ENCODE measurements around the gene TCAP. TPM values are rescaled to one million over a fixed set of nuclear protein-coding genes. Genes with fewer than 3 reads are reported as not detected.

Gene TCAP
- total and polyA plus RNA-seq, 2 experiments from 2014 or later: 0.61 to 2.1 TPM

DNA sequence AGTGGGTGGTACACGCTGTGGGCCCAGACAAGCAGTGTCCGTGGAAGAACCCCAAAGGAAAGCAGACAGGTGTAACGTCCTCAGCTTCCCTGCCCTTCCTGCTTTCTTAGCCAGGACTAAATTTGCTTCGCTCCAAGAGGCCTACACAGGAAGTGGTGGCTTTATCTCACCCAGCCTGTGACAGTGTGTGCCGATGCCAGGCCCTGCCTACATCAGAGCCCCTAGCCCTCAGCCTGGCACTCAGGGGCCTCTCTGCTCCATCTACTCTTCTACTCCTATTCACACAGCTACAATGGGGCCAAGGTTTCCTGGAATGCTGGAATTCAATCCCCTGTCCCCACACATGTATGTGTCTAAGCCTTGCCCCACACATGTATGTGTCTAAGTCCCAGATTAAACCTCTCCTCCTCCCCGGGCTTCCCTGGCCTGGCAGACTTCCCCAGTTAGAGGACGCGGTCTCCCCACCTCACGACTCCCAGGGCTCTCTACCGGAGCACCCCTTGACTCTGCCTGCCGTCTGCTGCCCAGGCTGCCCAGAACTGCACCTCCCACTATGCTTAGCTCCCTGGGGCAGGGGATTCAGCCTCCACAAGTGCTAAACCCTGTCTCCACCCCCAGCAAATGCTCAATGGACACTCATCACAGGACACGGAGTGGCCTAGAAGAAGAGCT is 14.5 kb downstream of the TCAP start:
- ATAC-seq: no peak
- Mint-ChIP-seq H3K4me1 (peaks cover 32% of the 10 kb centered on the region), H3K27ac (peak overlapping the region; percentile 27; the same call in 1 of the 2 replicates), H3K4me3 (no peak overlapping the region), H3K9me3 (no peaks in the 10 kb centered on the region), H3K36me3 (ENCODE audit: low read depth) (peaks cover 34% of the 10 kb centered on the region), H3K27me3 (ENCODE audit: insufficient read depth, low read depth, poor library complexity) (peaks cover 21% of the 10 kb centered on the region)
- Histone ChIP-seq H3K79me2 (replicated peaks; ENCODE audit: insufficient read depth) (no peaks in the 10 kb centered on the region), H3K4me3 (no peak overlapping the region), H4K20me1 (replicated peaks; ENCODE audit: insufficient read depth) (no peaks in the 10 kb centered on the region), H3F3A (replicated peaks; ENCODE audit: low read depth) (no peaks in the 10 kb centered on the region), H3K9me2 (ENCODE audit: insufficient read depth) (no peaks in the 10 kb centered on the region), H3K27me3 (ENCODE audit: insufficient read depth) (no peaks in the 10 kb centered on the region), H3K4me2 (no peak overlapping the region), H3K4me1 (ENCODE audit: insufficient read depth) (0 out of 2 replicates have a peak, but pooled peaks cover 5% of the 10 kb centered on the region), H2AFZ (no peak overlapping the region), H3K36me3 (ENCODE audit: insufficient read depth) (no peaks in the 10 kb centered on the region), H3K27ac (ENCODE audit: low read depth) (no peak overlapping the region)
- no peak for DNase-seq (ENCODE audit: low spot score)
- no peak for TF ChIP-seq ZNF331 (CRISPR knock-in tag; IDR thresholded peaks at IDR 0.05; ENCODE audit: low read depth)
- TF ChIP-seq, protein P1, sequence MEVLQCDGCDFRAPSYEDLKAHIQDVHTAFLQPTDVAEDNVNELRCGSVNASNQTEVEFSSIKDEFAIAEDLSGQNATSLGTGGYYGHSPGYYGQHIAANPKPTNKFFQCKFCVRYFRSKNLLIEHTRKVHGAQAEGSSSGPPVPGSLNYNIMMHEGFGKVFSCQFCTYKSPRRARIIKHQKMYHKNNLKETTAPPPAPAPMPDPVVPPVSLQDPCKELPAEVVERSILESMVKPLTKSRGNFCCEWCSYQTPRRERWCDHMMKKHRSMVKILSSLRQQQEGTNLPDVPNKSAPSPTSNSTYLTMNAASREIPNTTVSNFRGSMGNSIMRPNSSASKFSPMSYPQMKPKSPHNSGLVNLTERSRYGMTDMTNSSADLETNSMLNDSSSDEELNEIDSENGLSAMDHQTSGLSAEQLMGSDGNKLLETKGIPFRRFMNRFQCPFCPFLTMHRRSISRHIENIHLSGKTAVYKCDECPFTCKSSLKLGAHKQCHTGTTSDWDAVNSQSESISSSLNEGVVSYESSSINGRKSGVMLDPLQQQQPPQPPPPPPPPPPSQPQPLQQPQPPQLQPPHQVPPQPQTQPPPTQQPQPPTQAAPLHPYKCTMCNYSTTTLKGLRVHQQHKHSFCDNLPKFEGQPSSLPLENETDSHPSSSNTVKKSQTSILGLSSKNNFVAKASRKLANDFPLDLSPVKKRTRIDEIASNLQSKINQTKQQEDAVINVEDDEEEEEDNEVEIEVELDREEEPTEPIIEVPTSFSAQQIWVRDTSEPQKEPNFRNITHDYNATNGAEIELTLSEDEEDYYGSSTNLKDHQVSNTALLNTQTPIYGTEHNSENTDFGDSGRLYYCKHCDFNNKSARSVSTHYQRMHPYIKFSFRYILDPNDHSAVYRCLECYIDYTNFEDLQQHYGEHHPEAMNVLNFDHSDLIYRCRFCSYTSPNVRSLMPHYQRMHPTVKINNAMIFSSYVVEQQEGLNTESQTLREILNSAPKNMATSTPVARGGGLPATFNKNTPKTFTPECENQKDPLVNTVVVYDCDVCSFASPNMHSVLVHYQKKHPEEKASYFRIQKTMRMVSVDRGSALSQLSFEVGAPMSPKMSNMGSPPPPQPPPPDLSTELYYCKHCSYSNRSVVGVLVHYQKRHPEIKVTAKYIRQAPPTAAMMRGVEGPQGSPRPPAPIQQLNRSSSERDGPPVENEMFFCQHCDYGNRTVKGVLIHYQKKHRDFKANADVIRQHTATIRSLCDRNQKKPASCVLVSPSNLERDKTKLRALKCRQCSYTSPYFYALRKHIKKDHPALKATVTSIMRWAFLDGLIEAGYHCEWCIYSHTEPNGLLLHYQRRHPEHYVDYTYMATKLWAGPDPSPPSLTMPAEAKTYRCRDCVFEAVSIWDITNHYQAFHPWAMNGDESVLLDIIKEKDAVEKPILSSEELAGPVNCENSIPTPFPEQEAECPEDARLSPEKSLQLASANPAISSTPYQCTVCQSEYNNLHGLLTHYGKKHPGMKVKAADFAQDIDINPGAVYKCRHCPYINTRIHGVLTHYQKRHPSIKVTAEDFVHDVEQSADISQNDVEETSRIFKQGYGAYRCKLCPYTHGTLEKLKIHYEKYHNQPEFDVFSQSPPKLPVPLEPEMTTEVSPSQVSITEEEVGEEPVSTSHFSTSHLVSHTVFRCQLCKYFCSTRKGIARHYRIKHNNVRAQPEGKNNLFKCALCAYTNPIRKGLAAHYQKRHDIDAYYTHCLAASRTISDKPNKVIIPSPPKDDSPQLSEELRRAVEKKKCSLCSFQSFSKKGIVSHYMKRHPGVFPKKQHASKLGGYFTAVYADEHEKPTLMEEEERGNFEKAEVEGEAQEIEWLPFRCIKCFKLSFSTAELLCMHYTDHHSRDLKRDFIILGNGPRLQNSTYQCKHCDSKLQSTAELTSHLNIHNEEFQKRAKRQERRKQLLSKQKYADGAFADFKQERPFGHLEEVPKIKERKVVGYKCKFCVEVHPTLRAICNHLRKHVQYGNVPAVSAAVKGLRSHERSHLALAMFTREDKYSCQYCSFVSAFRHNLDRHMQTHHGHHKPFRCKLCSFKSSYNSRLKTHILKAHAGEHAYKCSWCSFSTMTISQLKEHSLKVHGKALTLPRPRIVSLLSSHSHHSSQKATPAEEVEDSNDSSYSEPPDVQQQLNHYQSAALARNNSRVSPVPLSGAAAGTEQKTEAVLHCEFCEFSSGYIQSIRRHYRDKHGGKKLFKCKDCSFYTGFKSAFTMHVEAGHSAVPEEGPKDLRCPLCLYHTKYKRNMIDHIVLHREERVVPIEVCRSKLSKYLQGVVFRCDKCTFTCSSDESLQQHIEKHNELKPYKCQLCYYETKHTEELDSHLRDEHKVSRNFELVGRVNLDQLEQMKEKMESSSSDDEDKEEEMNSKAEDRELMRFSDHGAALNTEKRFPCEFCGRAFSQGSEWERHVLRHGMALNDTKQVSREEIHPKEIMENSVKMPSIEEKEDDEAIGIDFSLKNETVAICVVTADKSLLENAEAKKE (CRISPR knock-in tag; IDR thresholded peaks at IDR 0.05): no peak
- no peak for TF ChIP-seq EZH2 (IDR thresholded peaks at IDR 0.05; ENCODE audit: low read depth, unreplicated experiment)
- TF ChIP-seq JUNB (IDR thresholded peaks at IDR 0.05; ENCODE audit: unreplicated experiment): no peak
- TF ChIP-seq CREB1 (CRISPR knock-in tag; IDR thresholded peaks at IDR 0.05; ENCODE audit: low read depth): no peak
- TF ChIP-seq STAT1 (IDR thresholded peaks at IDR 0.05; ENCODE audit: unreplicated experiment): no peak
- no peak for TF ChIP-seq ZNF114 (CRISPR knock-in tag; IDR thresholded peaks at IDR 0.05)
- no peak for TF ChIP-seq REST (IDR thresholded peaks at IDR 0.05; ENCODE audit: unreplicated experiment)
- TF ChIP-seq, protein P2, sequence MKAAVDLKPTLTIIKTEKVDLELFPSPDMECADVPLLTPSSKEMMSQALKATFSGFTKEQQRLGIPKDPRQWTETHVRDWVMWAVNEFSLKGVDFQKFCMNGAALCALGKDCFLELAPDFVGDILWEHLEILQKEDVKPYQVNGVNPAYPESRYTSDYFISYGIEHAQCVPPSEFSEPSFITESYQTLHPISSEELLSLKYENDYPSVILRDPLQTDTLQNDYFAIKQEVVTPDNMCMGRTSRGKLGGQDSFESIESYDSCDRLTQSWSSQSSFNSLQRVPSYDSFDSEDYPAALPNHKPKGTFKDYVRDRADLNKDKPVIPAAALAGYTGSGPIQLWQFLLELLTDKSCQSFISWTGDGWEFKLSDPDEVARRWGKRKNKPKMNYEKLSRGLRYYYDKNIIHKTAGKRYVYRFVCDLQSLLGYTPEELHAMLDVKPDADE (IDR thresholded peaks at IDR 0.05): no peak
- TF ChIP-seq EZH2phosphoT487 (IDR thresholded peaks at IDR 0.05; ENCODE audit: unreplicated experiment): no peak
- TF ChIP-seq, protein P3, sequence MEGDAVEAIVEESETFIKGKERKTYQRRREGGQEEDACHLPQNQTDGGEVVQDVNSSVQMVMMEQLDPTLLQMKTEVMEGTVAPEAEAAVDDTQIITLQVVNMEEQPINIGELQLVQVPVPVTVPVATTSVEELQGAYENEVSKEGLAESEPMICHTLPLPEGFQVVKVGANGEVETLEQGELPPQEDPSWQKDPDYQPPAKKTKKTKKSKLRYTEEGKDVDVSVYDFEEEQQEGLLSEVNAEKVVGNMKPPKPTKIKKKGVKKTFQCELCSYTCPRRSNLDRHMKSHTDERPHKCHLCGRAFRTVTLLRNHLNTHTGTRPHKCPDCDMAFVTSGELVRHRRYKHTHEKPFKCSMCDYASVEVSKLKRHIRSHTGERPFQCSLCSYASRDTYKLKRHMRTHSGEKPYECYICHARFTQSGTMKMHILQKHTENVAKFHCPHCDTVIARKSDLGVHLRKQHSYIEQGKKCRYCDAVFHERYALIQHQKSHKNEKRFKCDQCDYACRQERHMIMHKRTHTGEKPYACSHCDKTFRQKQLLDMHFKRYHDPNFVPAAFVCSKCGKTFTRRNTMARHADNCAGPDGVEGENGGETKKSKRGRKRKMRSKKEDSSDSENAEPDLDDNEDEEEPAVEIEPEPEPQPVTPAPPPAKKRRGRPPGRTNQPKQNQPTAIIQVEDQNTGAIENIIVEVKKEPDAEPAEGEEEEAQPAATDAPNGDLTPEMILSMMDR (conservative IDR thresholded peaks at IDR 0.05; ENCODE audit: low read depth in 2 of 2): no peak
- TF ChIP-seq NANOG (IDR thresholded peaks at IDR 0.05; ENCODE audit: borderline replicate concordance): no peak
- no peak for TF ChIP-seq POLR2AphosphoS5 (IDR thresholded peaks at IDR 0.05; ENCODE audit: low read depth)
